Retina (tissue), 1 donor: Measurements from ENCODE around the gene ELAC1.
"Not testable (repeated sequence)": the region's sequence is repeated elsewhere in the genome, so short reads cannot be mapped to it uniquely, and the experiment has no call there.

Source experiments
- DNase-seq: peaks from one replicate; pipeline ENCODE4 v3.0.0-alpha.2; 2016

Gene ELAC1

GRCh38 chr18:50973367-50974126 lies 5.7 kb downstream of the ELAC1 start:
- no peak for DNase-seq

GRCh38 chr18:50977037-50977760 lies 9.4 kb downstream of the ELAC1 start:
- no peak for DNase-seq

- no peak for DNase-seq
Measured at GRCh38 chr18:50981381-50981780, 13.5 kb downstream of the ELAC1 start.

GRCh38 chr18:50982086-50982801 lies 14.4 kb downstream of the ELAC1 start:
- no peak for DNase-seq

- DNase-seq: no peak
Measured at GRCh38 chr18:50982802-50983179, 15.0 kb downstream of the ELAC1 start.

- no peak for DNase-seq
Measured at GRCh38 chr18:50986360-50987087, 18.7 kb downstream of the ELAC1 start.

- no peak for DNase-seq
Measured at GRCh38 chr18:50987261-50987660, 19.4 kb downstream of the ELAC1 start.

- no peak for DNase-seq
Measured at GRCh38 chr18:50989711-50990110, 21.9 kb downstream of the ELAC1 start.

GRCh38 chr18:50992351-50992762 lies 24.5 kb downstream of the ELAC1 start:
- DNase-seq: no peak

GRCh38 chr18:50994031-50994430 lies 26.2 kb downstream of the ELAC1 start:
- no peak for DNase-seq

- DNase-seq: not testable (repeated sequence)
Measured at GRCh38 chr18:51003174-51003573, 35.3 kb downstream of the ELAC1 start.

- DNase-seq: no peak
Measured at GRCh38 chr18:51006061-51006818, 38.4 kb downstream of the ELAC1 start.

- DNase-seq: no peak
Measured at GRCh38 chr18:51006948-51007789, 39.3 kb downstream of the ELAC1 start.

GRCh38 chr18:51007790-51008139 lies 39.9 kb downstream of the ELAC1 start:
- peak; percentile 23 for DNase-seq

GRCh38 chr18:51009072-51009471 lies 41.2 kb downstream of the ELAC1 start:
- DNase-seq: no peak

- no peak for DNase-seq
Measured at GRCh38 chr18:51010218-51010617, 42.4 kb downstream of the ELAC1 start.

GRCh38 chr18:51011709-51012108 lies 43.9 kb downstream of the ELAC1 start:
- no peak for DNase-seq

- no peak for DNase-seq
Measured at GRCh38 chr18:51012441-51012840, 44.6 kb downstream of the ELAC1 start.

- DNase-seq: no peak
Measured at GRCh38 chr18:51013259-51013658, 45.4 kb downstream of the ELAC1 start.

- DNase-seq: peak; percentile 40
Measured at GRCh38 chr18:51017140-51017879, 49.5 kb downstream of the ELAC1 start.

- DNase-seq: no peak
Measured at GRCh38 chr18:51020536-51020935, 52.7 kb downstream of the ELAC1 start.
